Nephron progenitor cell (in vitro differentiated cells): Measurements from ENCODE around the gene POLR3E.

Experiments
- DNase-seq: peaks from one replicate; pipeline ENCODE4 v3.0.0; 2021
- H3K27ac Mint-ChIP-seq: 2 replicates; pipeline ENCODE4 v1.8.0; 2021; ENCODE audit warnings: mild to moderate bottlenecking, moderate library complexity, mixed read lengths
- H3K27me3 Mint-ChIP-seq: 2 replicates; pipeline ENCODE4 v1.8.0; 2021; ENCODE audit warnings: mild to moderate bottlenecking, low read depth, mixed read lengths; ENCODE audit not compliant: poor library complexity
- H3K36me3 Mint-ChIP-seq: 2 replicates; pipeline ENCODE4 v1.8.0; 2021; ENCODE audit warnings: low read depth, mixed read lengths
- H3K4me1 Mint-ChIP-seq: 2 replicates; pipeline ENCODE4 v1.8.0; 2021; ENCODE audit warnings: mixed read lengths
- H3K4me3 Mint-ChIP-seq: 2 replicates; pipeline ENCODE4 v1.8.0; 2021; ENCODE audit warnings: mild to moderate bottlenecking, moderate library complexity, mixed read lengths
- H3K9me3 Mint-ChIP-seq: 2 replicates; pipeline ENCODE4 v1.8.0; 2021; ENCODE audit warnings: mild to moderate bottlenecking, moderate library complexity, mixed read lengths
- TF ChIP-seq, protein P1 (sequence below): fragments of 200-600 bp; sonication (generic); IDR thresholded peaks from 2 replicates; pipeline ENCODE4 v1.5.0; 2021; ENCODE audit warnings: antibody characterized with exemption

POLR3E gene

DNA sequence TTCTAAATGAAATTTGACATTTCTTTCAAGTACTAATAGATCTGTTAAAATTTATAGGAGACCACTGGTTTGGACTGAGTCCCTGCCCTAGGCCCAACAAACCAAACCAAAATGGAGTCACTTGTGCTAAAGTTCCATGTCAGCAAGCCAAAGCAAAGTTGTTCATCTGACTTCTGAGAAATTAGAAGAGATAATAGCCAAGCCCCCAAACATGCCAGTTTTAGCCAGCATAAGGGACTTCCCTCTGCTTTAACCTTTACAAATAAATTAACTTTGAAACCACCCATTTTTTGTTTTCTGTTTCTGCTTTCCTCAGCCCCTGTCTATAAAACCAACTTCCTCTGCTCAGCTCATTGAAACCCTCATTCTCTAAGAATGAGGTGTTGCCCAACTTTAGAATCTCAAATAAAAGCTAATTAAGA is 58.3 kb downstream of the POLR3E start:
- H3K9me3 Mint-ChIP-seq, result peaks cover 4% of the 10 kb centered on the region
- no peak overlapping the region for H3K27ac Mint-ChIP-seq
- no peak for DNase-seq
- no peaks in the 10 kb centered on the region for H3K4me1 Mint-ChIP-seq
- H3K27me3 Mint-ChIP-seq, result no peaks in the 10 kb centered on the region
- TF ChIP-seq, protein P1, sequence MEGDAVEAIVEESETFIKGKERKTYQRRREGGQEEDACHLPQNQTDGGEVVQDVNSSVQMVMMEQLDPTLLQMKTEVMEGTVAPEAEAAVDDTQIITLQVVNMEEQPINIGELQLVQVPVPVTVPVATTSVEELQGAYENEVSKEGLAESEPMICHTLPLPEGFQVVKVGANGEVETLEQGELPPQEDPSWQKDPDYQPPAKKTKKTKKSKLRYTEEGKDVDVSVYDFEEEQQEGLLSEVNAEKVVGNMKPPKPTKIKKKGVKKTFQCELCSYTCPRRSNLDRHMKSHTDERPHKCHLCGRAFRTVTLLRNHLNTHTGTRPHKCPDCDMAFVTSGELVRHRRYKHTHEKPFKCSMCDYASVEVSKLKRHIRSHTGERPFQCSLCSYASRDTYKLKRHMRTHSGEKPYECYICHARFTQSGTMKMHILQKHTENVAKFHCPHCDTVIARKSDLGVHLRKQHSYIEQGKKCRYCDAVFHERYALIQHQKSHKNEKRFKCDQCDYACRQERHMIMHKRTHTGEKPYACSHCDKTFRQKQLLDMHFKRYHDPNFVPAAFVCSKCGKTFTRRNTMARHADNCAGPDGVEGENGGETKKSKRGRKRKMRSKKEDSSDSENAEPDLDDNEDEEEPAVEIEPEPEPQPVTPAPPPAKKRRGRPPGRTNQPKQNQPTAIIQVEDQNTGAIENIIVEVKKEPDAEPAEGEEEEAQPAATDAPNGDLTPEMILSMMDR, result no peak
- H3K4me3 Mint-ChIP-seq, result no peak overlapping the region
- peaks cover 32% of the 10 kb centered on the region for H3K36me3 Mint-ChIP-seq

DNA sequence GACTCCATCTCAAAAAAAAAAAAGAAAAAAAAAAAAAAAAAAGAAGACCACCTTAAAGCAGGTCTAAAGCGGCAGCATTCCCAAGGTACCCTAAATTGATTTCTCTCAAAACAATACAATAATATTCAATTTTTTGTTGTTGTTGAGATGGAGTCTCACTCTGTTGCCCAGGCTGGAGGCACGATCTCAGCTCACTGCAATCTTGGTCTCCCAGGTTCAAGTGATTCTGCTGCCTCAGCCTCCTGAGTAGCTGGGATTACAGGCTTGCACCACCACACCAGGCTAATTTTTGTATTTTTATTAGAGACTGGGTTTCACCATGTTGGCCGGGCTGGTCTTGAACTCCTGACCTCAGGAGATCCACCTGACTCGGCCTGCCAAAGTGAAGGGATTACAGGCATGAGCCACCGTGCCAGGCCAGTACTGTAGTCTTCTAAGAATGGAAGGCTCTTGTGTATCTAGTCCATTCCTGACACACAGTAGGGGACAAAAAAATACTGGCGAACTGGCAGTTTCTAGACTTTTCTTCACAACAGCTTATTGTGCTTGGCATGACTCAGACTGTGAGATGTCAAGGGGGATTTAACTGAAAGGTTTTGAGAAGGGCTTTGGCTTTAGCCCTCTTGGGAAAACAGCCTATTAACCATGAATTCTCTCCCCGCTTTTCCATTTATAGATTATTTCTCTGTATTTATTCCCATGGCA is 59.9 kb downstream of the POLR3E start:
- Mint-ChIP-seq H3K4me1 (no peaks in the 10 kb centered on the region), H3K27me3 (no peaks in the 10 kb centered on the region), H3K4me3 (no peak overlapping the region), H3K36me3 (peaks cover 21% of the 10 kb centered on the region), H3K9me3 (no peaks in the 10 kb centered on the region), H3K27ac (no peak overlapping the region)
- TF ChIP-seq, protein P1, result no peak
- no peak for DNase-seq

DNA sequence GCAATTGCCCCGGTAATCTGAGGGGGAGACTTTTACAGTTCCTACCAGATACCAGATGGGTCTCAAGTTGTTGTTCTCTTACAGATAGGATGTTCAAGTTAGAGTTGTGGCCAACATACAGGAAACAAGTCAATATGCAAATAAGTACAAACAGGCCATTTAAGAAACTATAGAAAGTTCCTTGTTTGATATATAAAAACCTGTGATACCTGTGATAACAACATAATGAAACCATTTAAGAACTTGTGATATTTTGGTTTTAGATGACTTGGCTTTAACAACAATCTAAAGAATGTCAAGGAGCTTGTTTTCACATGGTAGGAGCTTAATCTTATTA is 60.4 kb downstream of the POLR3E start:
- Mint-ChIP-seq H3K27me3 (no peaks in the 10 kb centered on the region), H3K36me3 (peaks cover 21% of the 10 kb centered on the region), H3K4me3 (no peak overlapping the region), H3K27ac (no peak overlapping the region), H3K9me3 (no peaks in the 10 kb centered on the region), H3K4me1 (no peaks in the 10 kb centered on the region)
- DNase-seq, result no peak
- TF ChIP-seq, protein P1, result no peak

DNA sequence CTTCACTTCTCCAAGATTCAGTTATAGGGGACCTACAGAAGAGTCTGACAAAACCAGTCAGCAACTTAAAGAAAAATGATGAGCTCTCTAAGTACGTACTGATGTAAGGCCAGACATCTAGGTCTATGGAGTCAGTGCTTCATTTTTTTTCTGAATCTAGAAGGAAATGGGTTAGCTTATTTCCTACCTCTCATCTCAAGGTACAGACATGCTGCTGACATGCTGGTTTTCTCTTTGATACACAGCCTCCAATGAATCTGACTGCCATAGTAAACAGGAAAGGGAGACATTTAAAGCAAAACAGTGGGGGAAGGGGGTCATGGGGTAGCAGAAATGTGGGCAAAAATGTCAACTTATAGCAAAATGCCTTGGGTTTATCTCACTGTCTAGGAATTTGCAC is 60.8 kb downstream of the POLR3E start:
- no peak overlapping the region for H3K4me3 Mint-ChIP-seq
- H3K4me1 Mint-ChIP-seq, result no peaks in the 10 kb centered on the region
- no peaks in the 10 kb centered on the region for H3K27me3 Mint-ChIP-seq
- no peak overlapping the region for H3K27ac Mint-ChIP-seq
- H3K9me3 Mint-ChIP-seq, result no peaks in the 10 kb centered on the region
- H3K36me3 Mint-ChIP-seq, result peaks cover 23% of the 10 kb centered on the region
- TF ChIP-seq, protein P1, result no peak
- DNase-seq, result no peak

DNA sequence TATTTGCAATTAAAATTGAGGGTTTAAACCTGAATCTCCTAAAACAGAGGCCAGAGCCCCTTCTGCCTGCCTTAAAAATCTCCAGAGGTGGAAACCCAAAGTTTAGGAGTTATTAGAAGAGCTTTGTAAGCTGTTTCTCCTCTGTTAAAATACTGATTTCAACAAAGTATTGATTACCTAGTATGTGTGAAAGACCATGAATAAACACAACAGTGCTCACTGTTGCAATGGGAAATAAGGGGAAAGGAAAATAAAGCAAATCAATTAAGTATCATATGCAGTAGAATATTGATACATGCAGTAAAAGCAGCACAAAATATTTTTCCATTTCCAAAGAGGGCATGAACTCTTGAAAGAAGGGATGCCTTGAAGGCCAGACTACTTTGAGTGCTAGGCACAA is 62.5 kb downstream of the POLR3E start:
- TF ChIP-seq, protein P1, result no peak
- H3K4me1 Mint-ChIP-seq, result no peaks in the 10 kb centered on the region
- no peaks in the 10 kb centered on the region for H3K27me3 Mint-ChIP-seq
- no peaks in the 10 kb centered on the region for H3K9me3 Mint-ChIP-seq
- H3K27ac Mint-ChIP-seq, result no peak overlapping the region
- no peak overlapping the region for H3K4me3 Mint-ChIP-seq
- H3K36me3 Mint-ChIP-seq, result peaks cover 38% of the 10 kb centered on the region
- no peak for DNase-seq

DNA sequence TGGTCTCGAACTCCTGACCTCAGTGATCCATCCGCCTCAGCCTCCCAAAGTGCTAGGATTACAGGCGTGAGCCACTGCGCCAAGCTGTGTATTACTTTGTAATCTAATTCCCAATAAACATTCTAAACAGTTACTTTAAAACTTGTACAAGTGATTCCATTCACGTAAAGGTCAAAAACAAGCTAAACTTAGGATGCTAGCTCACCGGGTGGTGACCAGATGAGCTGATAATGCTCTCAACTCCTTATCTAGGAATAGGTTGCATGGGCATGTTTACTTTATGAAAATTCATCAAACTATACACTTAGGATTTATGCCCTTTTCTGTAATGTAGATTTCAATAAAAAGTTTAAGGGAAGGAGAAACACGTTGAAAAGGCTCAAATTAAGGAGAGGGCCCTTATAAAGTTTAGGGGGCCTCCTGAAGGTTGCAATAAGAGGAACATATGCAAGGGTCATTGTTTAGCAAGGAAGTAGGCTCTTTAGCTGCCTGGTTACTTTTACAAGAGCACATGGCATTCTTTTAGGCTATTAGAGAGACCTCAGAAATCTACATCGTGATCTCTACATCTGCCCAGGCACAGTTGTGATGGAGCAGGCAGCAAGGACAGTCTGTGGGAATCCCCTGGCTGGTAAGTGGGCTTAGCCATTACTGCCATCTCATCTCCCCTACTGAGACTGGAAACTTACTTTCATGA is 63.9 kb downstream of the POLR3E start:
- Mint-ChIP-seq H3K9me3 (no peaks in the 10 kb centered on the region), H3K27me3 (no peaks in the 10 kb centered on the region), H3K4me3 (no peak overlapping the region), H3K36me3 (peaks cover 34% of the 10 kb centered on the region), H3K27ac (no peak overlapping the region), H3K4me1 (peaks cover 2% of the 10 kb centered on the region)
- TF ChIP-seq, protein P1, result no peak
- no peak for DNase-seq
